GM12891 (cell line): ENCODE data around the gene ERICH2.

Experiments used
- PAX5 ChIP-seq: IDR thresholded peaks from 2 replicates; pipeline ENCODE4 v1.6.1; 2011; ENCODE audit warnings: low read length, moderate library complexity, mild to moderate bottlenecking; ENCODE audit not compliant: insufficient read depth, severe bottlenecking
- POLR2A ChIP-seq: IDR thresholded peaks from 2 replicates; pipeline ENCODE4 v1.6.1; 2011; ENCODE audit warnings: low read depth, low read length, control low read depth
- POLR2AphosphoS5 ChIP-seq: IDR thresholded peaks from 2 replicates; pipeline ENCODE4 v1.6.1; 2011; ENCODE audit warnings: low read depth, low read length, control low read depth
- SPI1 ChIP-seq: IDR thresholded peaks from 2 replicates; pipeline ENCODE4 v1.6.1; 2011; ENCODE audit warnings: low read depth, low read length, control low read depth
- TAF1 ChIP-seq: IDR thresholded peaks from 2 replicates; pipeline ENCODE4 v1.6.1; 2011; ENCODE audit warnings: low read depth, low read length, control low read depth

- TF ChIP-seq TAF1, result no peak
- TF ChIP-seq POLR2A, result no peak
- no peak for TF ChIP-seq SPI1
- no peak for TF ChIP-seq POLR2AphosphoS5
- no peak for TF ChIP-seq PAX5
Measured at GRCh38 chr2:170742896-170743529, 27.2 kb upstream of the ERICH2 start.
